A204.1 (cell line): ENCODE measurements around the gene MARVELD3.
"Not testable (repeated sequence)": the region's sequence is repeated elsewhere in the genome, so short reads cannot be mapped to it uniquely, and the experiment has no call there.

Experiments
- FAIRE-seq: peaks from 2 replicates; lab custom pipeline; 2012; peaks lifted over from hg19 to GRCh38; lab: Jason Lieb, UNC

The MARVELD3 gene

GRCh38 chr16:71672803-71673581 is 47.0 kb downstream of the MARVELD3 start:
- FAIRE-seq = no peak

GRCh38 chr16:71673582-71673973 is 47.6 kb downstream of the MARVELD3 start:
- no peak for FAIRE-seq

GRCh38 chr16:71674229-71674628 is 48.2 kb downstream of the MARVELD3 start:
- no peak for FAIRE-seq

- no peak for FAIRE-seq
Measured at GRCh38 chr16:71675380-71675779, 49.4 kb downstream of the MARVELD3 start.

GRCh38 chr16:71676236-71676635 is 50.3 kb downstream of the MARVELD3 start:
- no peak for FAIRE-seq

- FAIRE-seq = no peak
Measured at GRCh38 chr16:71681360-71681759, 55.4 kb downstream of the MARVELD3 start.

- FAIRE-seq = not testable (repeated sequence)
Measured at GRCh38 chr16:71684280-71684679, 58.3 kb downstream of the MARVELD3 start.
